Loucy (cell line): ENCODE measurements around the gene CERS6.

ENCODE experiments used
- H2AFZ ChIP-seq: fragments of 200-600 bp; sonication (generic); 2 replicates; pipeline ENCODE4 v1.6.0; 2016; ENCODE audit warnings: antibody characterized with exemption, mild to moderate bottlenecking, low read length, moderate library complexity
- H3F3A ChIP-seq: fragments of 200-600 bp; 2 replicates; pipeline ENCODE4 v1.6.0; 2016; ENCODE audit warnings: antibody characterized with exemption, low read depth, mild to moderate bottlenecking
- H3K27me3 ChIP-seq: fragments of 200-600 bp; sonication (generic); 2 replicates; pipeline ENCODE4 v1.6.1; 2014; ENCODE audit warnings: low read length, mild to moderate bottlenecking; ENCODE audit not compliant: insufficient read depth, poor library complexity, severe bottlenecking
- H3K36me3 ChIP-seq: fragments of 200-600 bp; sonication (generic); 2 replicates; pipeline ENCODE4 v1.6.1; 2016; ENCODE audit warnings: low read length; ENCODE audit not compliant: insufficient read depth
- H3K4me1 ChIP-seq: fragments of 200-600 bp; sonication (generic); 2 replicates; pipeline ENCODE4 v1.5.1; 2014; ENCODE audit warnings: low read length, mild to moderate bottlenecking; ENCODE audit not compliant: insufficient read depth, poor library complexity, severe bottlenecking
- H3K4me2 ChIP-seq: fragments of 200-600 bp; sonication (generic); 2 replicates; pipeline ENCODE4 v1.6.0; 2014; ENCODE audit warnings: antibody characterized with exemption, low read length, low read depth, mild to moderate bottlenecking; ENCODE audit not compliant: poor library complexity, severe bottlenecking
- H3K4me3 ChIP-seq: fragments of 200-600 bp; sonication (generic); 2 replicates; pipeline ENCODE4 v1.5.1; 2014; ENCODE audit warnings: low read length, mild to moderate bottlenecking, mixed read lengths; ENCODE audit not compliant: poor library complexity, severe bottlenecking
- H3K79me2 ChIP-seq: fragments of 200-600 bp; sonication (generic); 2 replicates; pipeline ENCODE4 v1.6.1; 2014; ENCODE audit warnings: low read length; ENCODE audit not compliant: insufficient read depth
- H3K9ac ChIP-seq: fragments of 200-600 bp; sonication (generic); 2 replicates; pipeline ENCODE4 v1.6.0; 2014; ENCODE audit warnings: mild to moderate bottlenecking, low read depth, low read length, moderate library complexity; ENCODE audit not compliant: poor library complexity, severe bottlenecking
- H3K9me2 ChIP-seq: fragments of 200-600 bp; sonication (generic); replicated peaks from 2 replicates; pipeline ENCODE4 v1.6.1; 2016; ENCODE audit warnings: low read depth, low read length, mixed read lengths
- H3K9me3 ChIP-seq: fragments of 200-600 bp; sonication (generic); 2 replicates; pipeline ENCODE4 v1.6.1; 2014; ENCODE audit warnings: mild to moderate bottlenecking, antibody characterized with exemption, low read length, low read depth; ENCODE audit not compliant: insufficient read depth
- H4K20me1 ChIP-seq: fragments of 200-600 bp; sonication (generic); 2 replicates; pipeline ENCODE4 v1.6.0; 2014; ENCODE audit warnings: antibody characterized with exemption, low read length, mild to moderate bottlenecking; ENCODE audit not compliant: insufficient read depth, poor library complexity, severe bottlenecking
- EZH2phosphoT487 ChIP-seq: fragments of 200-600 bp; IDR thresholded peaks from 2 replicates; pipeline ENCODE4 v1.6.1; 2018; ENCODE audit warnings: antibody characterized with exemption, mild to moderate bottlenecking, moderate library complexity, borderline replicate concordance
- TF ChIP-seq, protein P1 (sequence below): fragments of 200-600 bp; sonication (generic); conservative IDR thresholded peaks from 2 replicates; pipeline ENCODE4 v1.5.1; 2014; ENCODE audit warnings: mild to moderate bottlenecking, antibody characterized with exemption, low read length

Gene CERS6

GRCh38 chr2:168670478-168670877, 214.4 kb downstream of the CERS6 start:
- Histone ChIP-seq H2AFZ (no peak overlapping the region), H3K9me3 (no peaks in the 10 kb centered on the region), H3K36me3 (no peaks in the 10 kb centered on the region), H3K9me2 (no peaks in the 10 kb centered on the region), H3K4me1 (peaks cover 18% of the 10 kb centered on the region), H3K27me3 (no peaks in the 10 kb centered on the region), H3F3A (no peaks in the 10 kb centered on the region), H3K4me2 (no peak overlapping the region), H3K9ac (no peak overlapping the region), H3K4me3 (no peak overlapping the region), H4K20me1 (no peaks in the 10 kb centered on the region), H3K79me2 (no peaks in the 10 kb centered on the region)
- TF ChIP-seq EZH2phosphoT487, result no peak
- TF ChIP-seq, protein P1, sequence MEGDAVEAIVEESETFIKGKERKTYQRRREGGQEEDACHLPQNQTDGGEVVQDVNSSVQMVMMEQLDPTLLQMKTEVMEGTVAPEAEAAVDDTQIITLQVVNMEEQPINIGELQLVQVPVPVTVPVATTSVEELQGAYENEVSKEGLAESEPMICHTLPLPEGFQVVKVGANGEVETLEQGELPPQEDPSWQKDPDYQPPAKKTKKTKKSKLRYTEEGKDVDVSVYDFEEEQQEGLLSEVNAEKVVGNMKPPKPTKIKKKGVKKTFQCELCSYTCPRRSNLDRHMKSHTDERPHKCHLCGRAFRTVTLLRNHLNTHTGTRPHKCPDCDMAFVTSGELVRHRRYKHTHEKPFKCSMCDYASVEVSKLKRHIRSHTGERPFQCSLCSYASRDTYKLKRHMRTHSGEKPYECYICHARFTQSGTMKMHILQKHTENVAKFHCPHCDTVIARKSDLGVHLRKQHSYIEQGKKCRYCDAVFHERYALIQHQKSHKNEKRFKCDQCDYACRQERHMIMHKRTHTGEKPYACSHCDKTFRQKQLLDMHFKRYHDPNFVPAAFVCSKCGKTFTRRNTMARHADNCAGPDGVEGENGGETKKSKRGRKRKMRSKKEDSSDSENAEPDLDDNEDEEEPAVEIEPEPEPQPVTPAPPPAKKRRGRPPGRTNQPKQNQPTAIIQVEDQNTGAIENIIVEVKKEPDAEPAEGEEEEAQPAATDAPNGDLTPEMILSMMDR, result no peak

GRCh38 chr2:168671932-168672331, 215.9 kb downstream of the CERS6 start:
- no peak for TF ChIP-seq EZH2phosphoT487
- TF ChIP-seq, protein P1, result no peak
- Histone ChIP-seq H3K9ac (no peak overlapping the region), H3K79me2 (no peaks in the 10 kb centered on the region)

DNA sequence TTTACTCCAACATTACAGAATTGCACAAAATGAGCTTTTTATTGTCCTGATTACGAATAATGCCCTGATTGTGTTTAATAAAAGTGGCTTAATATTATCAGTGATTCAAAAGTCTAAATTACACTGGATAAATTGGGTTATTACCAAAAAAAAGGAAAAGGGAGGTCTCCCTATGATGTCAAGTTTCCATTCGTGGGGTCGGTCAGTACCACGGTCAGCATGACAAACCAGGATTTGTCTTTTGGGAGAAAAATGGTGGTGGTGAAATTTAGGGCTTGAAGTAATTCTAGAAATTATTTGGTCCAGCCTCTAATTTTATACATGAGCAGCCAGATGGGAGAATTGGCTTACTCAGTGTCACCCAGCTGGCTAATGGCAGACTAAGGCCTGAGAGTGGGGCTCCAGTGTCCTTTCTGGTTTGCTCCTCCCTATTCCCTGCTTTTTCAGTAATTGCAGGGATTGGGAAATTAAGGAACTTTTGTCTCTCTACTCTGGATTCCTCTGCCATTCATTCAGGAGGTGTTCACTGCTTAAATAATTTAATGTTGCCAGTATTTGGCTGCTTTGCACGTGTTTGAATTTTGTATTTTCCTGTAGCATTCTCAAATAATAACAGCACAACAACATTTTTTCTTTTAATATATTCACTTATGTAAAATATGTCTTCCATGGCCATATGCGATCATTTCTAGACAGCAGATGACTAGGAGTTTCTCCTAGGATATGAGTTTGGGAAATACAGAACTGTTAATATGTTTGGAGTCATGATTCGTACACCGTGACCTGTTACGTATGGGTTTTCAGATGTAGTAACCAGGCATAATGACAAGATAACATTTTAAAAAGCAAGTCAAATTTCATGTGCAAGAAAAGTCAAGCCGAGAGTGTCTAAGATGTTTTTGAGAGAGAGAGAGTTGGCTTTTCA, 217.5 kb downstream of the CERS6 start:
- Histone ChIP-seq H3K4me3 (no peak overlapping the region), H3K27me3 (no peaks in the 10 kb centered on the region), H4K20me1 (no peaks in the 10 kb centered on the region), H3K79me2 (no peaks in the 10 kb centered on the region), H3F3A (no peaks in the 10 kb centered on the region), H2AFZ (no peak overlapping the region), H3K9ac (no peak overlapping the region), H3K9me2 (no peaks in the 10 kb centered on the region), H3K9me3 (no peaks in the 10 kb centered on the region), H3K36me3 (no peaks in the 10 kb centered on the region), H3K4me1 (no peaks in the 10 kb centered on the region), H3K4me2 (no peak overlapping the region)
- TF ChIP-seq, protein P1, result no peak
- no peak for TF ChIP-seq EZH2phosphoT487

More at GRCh38 chr2:168671932-168672331, 215.9 kb downstream of the CERS6 start:
- Histone ChIP-seq H3K4me1 (peaks cover 10% of the 10 kb centered on the region), H3K36me3 (no peaks in the 10 kb centered on the region), H3K27me3 (no peaks in the 10 kb centered on the region), H3K9me2 (no peaks in the 10 kb centered on the region), H3K4me2 (no peak overlapping the region), H2AFZ (no peak overlapping the region), H3K4me3 (no peak overlapping the region), H4K20me1 (no peaks in the 10 kb centered on the region), H3K9me3 (no peaks in the 10 kb centered on the region), H3F3A (no peaks in the 10 kb centered on the region)
